ENCODE data around the gene CCDC30.

Gene CCDC30

GRCh38 chr1:42430286-42431135, 32.6 kb upstream of the CCDC30 start:
- no peak overlapping the region for H3K4me3 Mint-ChIP-seq

GRCh38 chr1:42431514-42431913, 31.6 kb upstream of the CCDC30 start:
- no peak overlapping the region for H3K27ac Mint-ChIP-seq
- ATAC-seq (replicated peaks) (no peak), DNase-seq (no peak)
- H3K36me3 Mint-ChIP-seq (ENCODE audit: insufficient read depth), result no peaks in the 10 kb centered on the region
- peaks cover 0 to 4% of the 10 kb centered on the region in 2 donors for H3K27me3 Mint-ChIP-seq
- no peaks in the 10 kb centered on the region for H3K4me1 Mint-ChIP-seq (ENCODE audit: low read depth in 2 of 2)
- H3K9me3 Mint-ChIP-seq, result no peaks in the 10 kb centered on the region
- H3K4me3 Mint-ChIP-seq, result no peak overlapping the region

More at GRCh38 chr1:42430286-42431135, 32.6 kb upstream of the CCDC30 start:
- ATAC-seq (replicated peaks) (no peak), DNase-seq (no peak)
- peaks cover 0 to 6% of the 10 kb centered on the region in 2 donors for H3K27me3 Mint-ChIP-seq
- H3K36me3 Mint-ChIP-seq (ENCODE audit: insufficient read depth), result no peaks in the 10 kb centered on the region
- no peaks in the 10 kb centered on the region for H3K4me1 Mint-ChIP-seq (ENCODE audit: low read depth in 2 of 2)
- no peak overlapping the region for H3K27ac Mint-ChIP-seq
- no peaks in the 10 kb centered on the region for H3K9me3 Mint-ChIP-seq

- Mint-ChIP-seq H3K27me3 (peaks cover 0 to 10% of the 10 kb centered on the region in 2 donors), H3K36me3 (ENCODE audit: insufficient read depth) (no peaks in the 10 kb centered on the region), H3K4me3 (no peak overlapping the region), H3K4me1 (ENCODE audit: low read depth in 2 of 2) (no peaks in the 10 kb centered on the region), H3K27ac (no peak overlapping the region), H3K9me3 (no peaks in the 10 kb centered on the region)
- ATAC-seq (replicated peaks) (no peak), DNase-seq (no peak)
Measured at GRCh38 chr1:42432714-42433113, 30.4 kb upstream of the CCDC30 start.

GRCh38 chr1:42433369-42433768, 29.7 kb upstream of the CCDC30 start:
- H3K27ac Mint-ChIP-seq, result no peak overlapping the region
- peaks cover 4 to 10% of the 10 kb centered on the region in 2 donors for H3K27me3 Mint-ChIP-seq
- no peak overlapping the region for H3K4me3 Mint-ChIP-seq
- ATAC-seq (replicated peaks) (no peak), DNase-seq (no peak)
- H3K4me1 Mint-ChIP-seq (ENCODE audit: low read depth in 2 of 2), result no peaks in the 10 kb centered on the region
- no peaks in the 10 kb centered on the region for H3K36me3 Mint-ChIP-seq (ENCODE audit: insufficient read depth)
- H3K9me3 Mint-ChIP-seq, result no peaks in the 10 kb centered on the region

GRCh38 chr1:42434340-42434739, 28.7 kb upstream of the CCDC30 start:
- ATAC-seq (replicated peaks) (no peak), DNase-seq (no peak)
- Mint-ChIP-seq H3K36me3 (ENCODE audit: insufficient read depth) (no peaks in the 10 kb centered on the region), H3K27me3 (peaks cover 6 to 10% of the 10 kb centered on the region in 2 donors), H3K4me3 (no peak overlapping the region), H3K27ac (no peak overlapping the region), H3K4me1 (ENCODE audit: low read depth in 2 of 2) (no peaks in the 10 kb centered on the region), H3K9me3 (no peaks in the 10 kb centered on the region)

GRCh38 chr1:42439940-42440339, 23.1 kb upstream of the CCDC30 start:
- DNase-seq (no peak), ATAC-seq (replicated peaks) (no peak)
- H3K36me3 Mint-ChIP-seq (ENCODE audit: insufficient read depth), result no peaks in the 10 kb centered on the region

GRCh38 chr1:42442662-42443061, 20.4 kb upstream of the CCDC30 start:
- H3K9me3 Mint-ChIP-seq, result no peaks in the 10 kb centered on the region
- DNase-seq (no peak), ATAC-seq (replicated peaks) (no peak)
- H3K4me3 Mint-ChIP-seq, result no peak overlapping the region
- H3K27me3 Mint-ChIP-seq, result peaks cover 6 to 8% of the 10 kb centered on the region in 2 donors
- H3K27ac Mint-ChIP-seq, result no peak overlapping the region
- H3K4me1 Mint-ChIP-seq (ENCODE audit: low read depth in 2 of 2), result no peaks in the 10 kb centered on the region
- H3K36me3 Mint-ChIP-seq (ENCODE audit: insufficient read depth), result no peaks in the 10 kb centered on the region

More at GRCh38 chr1:42439940-42440339, 23.1 kb upstream of the CCDC30 start:
- H3K4me3 Mint-ChIP-seq, result no peak overlapping the region
- H3K9me3 Mint-ChIP-seq, result no peaks in the 10 kb centered on the region
- H3K27ac Mint-ChIP-seq, result no peak overlapping the region
- H3K27me3 Mint-ChIP-seq, result peaks cover 6 to 8% of the 10 kb centered on the region in 2 donors
- H3K4me1 Mint-ChIP-seq (ENCODE audit: low read depth in 2 of 2), result no peaks in the 10 kb centered on the region

GRCh38 chr1:42449256-42449655, 13.8 kb upstream of the CCDC30 start:
- Mint-ChIP-seq H3K36me3 (ENCODE audit: insufficient read depth) (no peaks in the 10 kb centered on the region), H3K4me1 (ENCODE audit: low read depth in 2 of 2) (no peaks in the 10 kb centered on the region), H3K27me3 (peaks cover 0 to 8% of the 10 kb centered on the region in 2 donors), H3K27ac (no peak overlapping the region), H3K9me3 (no peaks in the 10 kb centered on the region), H3K4me3 (no peak overlapping the region)
- ATAC-seq (replicated peaks) (no peak), DNase-seq (no peak)

- DNase-seq (no peak), ATAC-seq (replicated peaks) (no peak)
- H3K27ac Mint-ChIP-seq, result no peak overlapping the region
- H3K27me3 Mint-ChIP-seq, result peaks cover 0 to 8% of the 10 kb centered on the region in 2 donors
- H3K36me3 Mint-ChIP-seq (ENCODE audit: insufficient read depth), result no peaks in the 10 kb centered on the region
- no peak overlapping the region for H3K4me3 Mint-ChIP-seq
- no peaks in the 10 kb centered on the region for H3K9me3 Mint-ChIP-seq
- no peaks in the 10 kb centered on the region for H3K4me1 Mint-ChIP-seq (ENCODE audit: low read depth in 2 of 2)
Measured at GRCh38 chr1:42450061-42450460, 13.0 kb upstream of the CCDC30 start.

- no peak for ATAC-seq (replicated peaks)
- H3K27ac Mint-ChIP-seq, result peak overlapping the region in 1 of 2 donors; percentile 61
Measured at GRCh38 chr1:42453386-42453785, 9.7 kb upstream of the CCDC30 start.

GRCh38 chr1:42454403-42454802, 8.7 kb upstream of the CCDC30 start:
- Mint-ChIP-seq H3K36me3 (ENCODE audit: insufficient read depth) (peaks cover 35% of the 10 kb centered on the region), H3K4me3 (peak overlapping the region in 1 of 2 donors; percentile 24), H3K9me3 (no peaks in the 10 kb centered on the region), H3K27ac (no peak overlapping the region), H3K27me3 (no peaks in the 10 kb centered on the region), H3K4me1 (ENCODE audit: low read depth in 2 of 2) (peaks cover 19 to 21% of the 10 kb centered on the region in 2 donors)
- DNase-seq, result no peak
- no peak for ATAC-seq (replicated peaks)

More at GRCh38 chr1:42453386-42453785, 9.7 kb upstream of the CCDC30 start:
- no peak for DNase-seq
- Mint-ChIP-seq H3K36me3 (ENCODE audit: insufficient read depth) (peaks cover 25% of the 10 kb centered on the region), H3K9me3 (no peaks in the 10 kb centered on the region), H3K27me3 (no peaks in the 10 kb centered on the region), H3K4me1 (ENCODE audit: low read depth in 2 of 2) (peaks cover 16 to 18% of the 10 kb centered on the region in 2 donors), H3K4me3 (no peak overlapping the region)

GRCh38 chr1:42456010-42456753, 6.9 kb upstream of the CCDC30 start, which contains the start of the genes PPCS and ZMYND12:
Gene PPCS, plus strand, starts transcription at chr1:42456543. Its CDS starts 23 bp downstream, at chr1:42456566.
Gene ZMYND12, minus strand, starts transcription at chr1:42456022. Its CDS starts 25 bp downstream, at chr1:42455997.
- H3K4me3 Mint-ChIP-seq, result peak within 1 kb of the TSS; percentile 84 to 87
- peak within 1 kb of the TSS; percentile 97 for H3K27ac Mint-ChIP-seq
- H3K27me3 Mint-ChIP-seq, result no peaks in the 10 kb centered on the region
- no peaks in the 10 kb centered on the region for H3K9me3 Mint-ChIP-seq
- peaks cover 42% of the 10 kb centered on the region for H3K36me3 Mint-ChIP-seq (ENCODE audit: insufficient read depth)
- DNase-seq (peak; percentile 87 to 92 (median 91)), ATAC-seq (replicated peaks) (peak; percentile 88)
- peaks cover 21 to 26% of the 10 kb centered on the region in 2 donors for H3K4me1 Mint-ChIP-seq (ENCODE audit: low read depth in 2 of 2)

GRCh38 chr1:42456754-42457089, 6.4 kb upstream of the CCDC30 start:
- no peaks in the 10 kb centered on the region for H3K27me3 Mint-ChIP-seq
- H3K27ac Mint-ChIP-seq, result peak overlapping the region; percentile 97
- no peaks in the 10 kb centered on the region for H3K9me3 Mint-ChIP-seq
- ATAC-seq (replicated peaks) (peak; percentile 51), DNase-seq (peak in 2 of 3 experiments; percentile 48 to 52)
- H3K4me1 Mint-ChIP-seq (ENCODE audit: low read depth in 2 of 2), result peaks cover 21 to 26% of the 10 kb centered on the region in 2 donors
- peaks cover 45% of the 10 kb centered on the region for H3K36me3 Mint-ChIP-seq (ENCODE audit: insufficient read depth)
- peak overlapping the region; percentile 84 to 87 for H3K4me3 Mint-ChIP-seq

Data from effector memory CD8-positive, alpha-beta T cell (primary cell).